HepG2 (cell line): ENCODE measurements around the gene TMEM218. TPM values are rescaled to one million over a fixed set of nuclear protein-coding genes. Genes with fewer than 3 reads are reported as not detected.
A peak's percentile ranks its signal among the peaks of the same experiment; 100 is the strongest.

Experiments used
- ATAC-seq: fragments of 200-7000 bp; cut with Tn5 transposase; 3 replicates; pipeline ENCODE4 v1.9.1; 2020; ENCODE audit warnings: mild to moderate bottlenecking, moderate library complexity
- BruUV-seq: library from RNA; stranded (reverse); fragments of 400-500 nt; replicated peaks from 2 replicates; lab custom pipeline; 2021; lab: Mats Ljungman, UMichigan
- CTCF ChIA-PET: fragments of 300-600 bp; formaldehyde crosslinking; extraction: SDS; loops from one replicate; lab custom pipeline; 2021; ENCODE audit warnings: low total read pairs, inconsistent platforms, low intra/inter-chr PET ratio; lab: Yijun Ruan, JAX
- POLR2A ChIA-PET: fragments of 350-600 bp; sonication (Branson Sonifier 250); formaldehyde crosslinking; loops from one replicate; lab custom pipeline; 2020; ENCODE audit warnings: antibody characterized with exemption, inconsistent platforms; lab: Yijun Ruan, JAX
- DNase-seq: peaks from one replicate; pipeline ENCODE4 v3.0.0-alpha.2; 2015; ENCODE audit warnings: low spot score
- FAIRE-seq: peaks from 3 replicates; lab custom pipeline; 2011; peaks lifted over from hg19 to GRCh38; lab: Jason Lieb, UNC
- H2AFZ ChIP-seq: one replicate; pipeline ENCODE4 v1.6.1; 2011; ENCODE audit warnings: low read length, inconsistent platforms
- H3K27ac ChIP-seq: fragments of 300-600 bp; 3 replicates; pipeline ENCODE4 v1.8.0; 2011; ENCODE audit warnings: mixed run types, mild to moderate bottlenecking, mixed read lengths, low read length, inconsistent platforms; ENCODE audit not compliant: insufficient read depth; ENCODE audit errors: extremely low read length
- H3K27me3 ChIP-seq, 2 experiments: fragments of 200-600 bp in 1 of 2; 2 replicates in 1 of 2; 3 replicates in 1 of 2; pipeline versions ENCODE4 v1.6.0 to v1.8.0; 2011; ENCODE audit warnings: low read length in 2 of 2, mild to moderate bottlenecking in 2 of 2, moderate library complexity in 2 of 2, inconsistent platforms in 1 of 2; ENCODE audit not compliant: insufficient read depth in 2 of 2, control insufficient read depth in 1 of 2
- H3K36me3 ChIP-seq, 2 experiments: fragments of 200-600 bp in 1 of 2; replicated peaks in 1 of 2; 2 replicates in 1 of 2; 3 replicates in 1 of 2; pipeline versions ENCODE4 v1.5.1 to v1.8.0; 2011; ENCODE audit warnings: low read length in 2 of 2, inconsistent platforms in 1 of 2; ENCODE audit not compliant: insufficient read depth in 2 of 2, control insufficient read depth in 1 of 2
- H3K4me1 ChIP-seq: 2 replicates; pipeline ENCODE4 v1.5.1; 2012; ENCODE audit warnings: low read length, inconsistent platforms; ENCODE audit not compliant: insufficient read depth
- H3K4me2 ChIP-seq: 2 replicates; pipeline ENCODE4 v1.6.0; 2011; ENCODE audit warnings: low read depth, low read length, inconsistent platforms
- H3K4me3 ChIP-seq, 3 experiments: fragments of 200-600 bp in 1 of 3; sonication (generic), shearing (Covaris generic) in 1 of 3; replicated peaks in 1 of 3; 2 replicates each; pipeline ENCODE4 v1.5.1; 2011 to 2016; ENCODE audit warnings: low read length in 3 of 3, inconsistent platforms in 2 of 3, low read depth in 2 of 3, mild to moderate bottlenecking in 2 of 3, control low read depth in 1 of 3, mixed read lengths in 1 of 3; ENCODE audit not compliant: insufficient read depth in 1 of 3
- H3K79me2 ChIP-seq: one replicate; pipeline ENCODE4 v1.6.1; 2011; ENCODE audit warnings: low read length, inconsistent platforms; ENCODE audit not compliant: insufficient read depth
- H3K9ac ChIP-seq: 2 replicates; pipeline ENCODE4 v1.6.0; 2011; ENCODE audit warnings: mild to moderate bottlenecking, low read depth, low read length, inconsistent platforms; ENCODE audit not compliant: insufficient read depth
- H3K9me3 ChIP-seq: 2 replicates; pipeline ENCODE4 v1.5.1; 2012; ENCODE audit warnings: mild to moderate bottlenecking, low read length
- H4K20me1 ChIP-seq: 2 replicates; pipeline ENCODE4 v1.6.0; 2011; ENCODE audit warnings: inconsistent platforms, mild to moderate bottlenecking, low read length, moderate library complexity; ENCODE audit not compliant: insufficient read depth
- RBFOX2 ChIP-seq: fragments of 200-400 bp; formaldehyde crosslinking; IDR thresholded peaks from 2 replicates; pipeline ENCODE4 v1.6.1; 2017; ENCODE audit warnings: low read depth, mild to moderate bottlenecking, low read length
- STAG1 ChIP-seq: sonication (generic); formaldehyde crosslinking; IDR thresholded peaks from 2 replicates; pipeline ENCODE4 v1.4.0; 2020; ENCODE audit warnings: missing genetic modification reagents
- WGBS: methylation state at CpG from one replicate; pipeline ENCODE4 v1.1.6; 2017; ENCODE audit warnings: low lambda C conversion rate; 5-methylcytosine and 5-hydroxymethylcytosine counted together
- in situ Hi-C: cut with HindIII; loops from 2 replicates; pipeline ENCODE4 v1.10.0; 2017; ENCODE audit warnings: low pct_unique_long_range_greater_than_20kb; ENCODE audit not compliant: extremely low pct_ligation_motif_present
- intact Hi-C: fragments of 100-400 bp; cut with micrococcal nuclease; formaldehyde crosslinking; loops from one replicate; pipeline ENCODE4 v1.10.0; 2022; ENCODE audit not compliant: unreplicated experiment
- polyA plus RNA-seq, 8 experiments: library from polyadenylated mRNA; depleted of rRNA in 3 of 8; stranded (reverse) in 7 of 8; unstranded in 1 of 8; fragments of >200 nt; fragmentation: Illumina TruSeq in 4 of 8; extraction: Trizol in 4 of 8; gene quantifications; 2 replicates each; pipeline versions ENCODE4 v1.2.1 to v1.2.3, GENCODE V29; 2011 to 2016; ENCODE audit warnings: low read depth in 4 of 8, missing spikeins in 1 of 8, mixed read lengths in 1 of 8; ENCODE audit not compliant: insufficient read depth in 1 of 8
- total RNA-seq, 5 experiments: library from RNA; depleted of rRNA; stranded (reverse); fragments of >200 nt; fragmentation: Illumina TruSeq; extraction: Trizol; gene quantifications; 2 replicates each; pipeline ENCODE4 v1.2.3, GENCODE V29; 2016; ENCODE audit warnings: low read depth in 1 of 5
- TF ChIP-seq, protein P1 (sequence below): IDR thresholded peaks from 2 replicates; pipeline ENCODE4 v1.6.1; 2016; ENCODE audit warnings: low read depth, control low read depth
- TF ChIP-seq, protein P2 (sequence below): sonication (generic); formaldehyde crosslinking; IDR thresholded peaks from 2 replicates; pipeline ENCODE4 v1.5.0; 2020; ENCODE audit warnings: mild to moderate bottlenecking, missing genetic modification reagents, moderate library complexity

Gene TMEM218
- total and polyA plus RNA-seq, 2 of the 13 experiments (the other 11 are each of a cell fraction or from before 2014, with no cell fraction given): 11.8 to 14.0 TPM

DNA sequence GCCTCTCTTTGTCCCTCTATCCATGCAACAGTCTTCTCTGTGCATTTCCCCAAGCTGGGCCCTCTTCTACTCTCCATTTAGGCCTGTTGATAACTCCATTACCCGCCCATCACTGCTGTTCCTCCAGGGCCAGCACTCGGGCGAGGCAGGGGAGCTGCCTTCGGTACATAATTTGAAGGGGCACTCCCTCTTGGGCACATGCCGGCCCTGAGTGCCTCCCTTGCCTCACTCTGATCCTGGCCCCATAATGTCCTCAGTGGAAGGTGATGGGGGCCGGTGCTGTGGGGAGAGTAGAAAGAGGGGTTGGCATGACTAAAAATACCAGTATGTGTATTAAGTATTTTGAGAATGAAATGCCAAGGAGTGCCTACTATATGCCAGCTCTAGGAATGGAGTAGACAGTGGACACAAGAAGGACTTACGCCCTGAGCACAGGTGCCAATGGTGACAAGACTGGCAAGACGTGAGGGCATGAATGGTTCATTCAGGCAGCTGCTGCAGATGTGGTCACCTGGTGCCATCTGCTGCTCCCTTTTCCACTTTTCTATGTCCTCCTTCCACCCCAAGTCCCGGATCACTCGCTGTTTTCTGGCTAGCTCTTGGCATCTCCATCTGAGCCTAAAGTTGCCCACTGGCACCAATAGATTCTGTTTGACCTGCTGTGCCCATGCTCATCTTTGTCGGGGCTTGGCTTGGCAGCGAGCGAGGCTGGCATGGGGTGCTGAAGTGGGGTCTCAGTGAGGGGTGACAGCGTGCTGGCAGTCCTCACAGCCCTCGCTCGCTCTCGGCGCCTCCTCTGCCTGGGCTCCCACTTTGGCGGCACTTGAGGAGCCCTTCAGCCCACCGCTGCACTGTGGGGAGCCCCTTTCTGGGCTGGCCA lies 22.6 kb downstream of the TMEM218 start:
- Histone ChIP-seq H3K27ac (no peak overlapping the region), H3K9me3 (no peaks in the 10 kb centered on the region), H2AFZ (no peak overlapping the region), H3K4me3 (no peak overlapping the region), H3K36me3 (no peaks in the 10 kb centered on the region), H3K4me2 (no peak overlapping the region), H4K20me1 (no peaks in the 10 kb centered on the region), H3K79me2 (no peaks in the 10 kb centered on the region), H3K27me3 (no peaks in the 10 kb centered on the region), H3K9ac (no peak overlapping the region), H3K4me1 (peaks cover 19% of the 10 kb centered on the region)
- 84% methylated on average over 10 of the region's 20 CpGs for WGBS
- DNase-seq (no peak), ATAC-seq (no peak), FAIRE-seq (no peak)
- no TSS peak for BruUV-seq
- intact Hi-C loops: no loop called here
- peak; percentile 49 for TF ChIP-seq STAG1 (CRISPR knock-in tag)
- TF ChIP-seq, protein P1, sequence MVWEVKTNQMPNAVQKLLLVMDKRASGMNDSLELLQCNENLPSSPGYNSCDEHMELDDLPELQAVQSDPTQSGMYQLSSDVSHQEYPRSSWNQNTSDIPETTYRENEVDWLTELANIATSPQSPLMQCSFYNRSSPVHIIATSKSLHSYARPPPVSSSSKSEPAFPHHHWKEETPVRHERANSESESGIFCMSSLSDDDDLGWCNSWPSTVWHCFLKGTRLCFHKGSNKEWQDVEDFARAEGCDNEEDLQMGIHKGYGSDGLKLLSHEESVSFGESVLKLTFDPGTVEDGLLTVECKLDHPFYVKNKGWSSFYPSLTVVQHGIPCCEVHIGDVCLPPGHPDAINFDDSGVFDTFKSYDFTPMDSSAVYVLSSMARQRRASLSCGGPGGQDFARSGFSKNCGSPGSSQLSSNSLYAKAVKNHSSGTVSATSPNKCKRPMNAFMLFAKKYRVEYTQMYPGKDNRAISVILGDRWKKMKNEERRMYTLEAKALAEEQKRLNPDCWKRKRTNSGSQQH (CRISPR knock-in tag): no peak
- TF ChIP-seq RBFOX2: no peak
- TF ChIP-seq, protein P2, sequence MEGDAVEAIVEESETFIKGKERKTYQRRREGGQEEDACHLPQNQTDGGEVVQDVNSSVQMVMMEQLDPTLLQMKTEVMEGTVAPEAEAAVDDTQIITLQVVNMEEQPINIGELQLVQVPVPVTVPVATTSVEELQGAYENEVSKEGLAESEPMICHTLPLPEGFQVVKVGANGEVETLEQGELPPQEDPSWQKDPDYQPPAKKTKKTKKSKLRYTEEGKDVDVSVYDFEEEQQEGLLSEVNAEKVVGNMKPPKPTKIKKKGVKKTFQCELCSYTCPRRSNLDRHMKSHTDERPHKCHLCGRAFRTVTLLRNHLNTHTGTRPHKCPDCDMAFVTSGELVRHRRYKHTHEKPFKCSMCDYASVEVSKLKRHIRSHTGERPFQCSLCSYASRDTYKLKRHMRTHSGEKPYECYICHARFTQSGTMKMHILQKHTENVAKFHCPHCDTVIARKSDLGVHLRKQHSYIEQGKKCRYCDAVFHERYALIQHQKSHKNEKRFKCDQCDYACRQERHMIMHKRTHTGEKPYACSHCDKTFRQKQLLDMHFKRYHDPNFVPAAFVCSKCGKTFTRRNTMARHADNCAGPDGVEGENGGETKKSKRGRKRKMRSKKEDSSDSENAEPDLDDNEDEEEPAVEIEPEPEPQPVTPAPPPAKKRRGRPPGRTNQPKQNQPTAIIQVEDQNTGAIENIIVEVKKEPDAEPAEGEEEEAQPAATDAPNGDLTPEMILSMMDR: peak; percentile 31
- TF ChIP-seq, all 625 proteins: peak for 2
- ChIA-PET POLR2A (no interaction called here), CTCF (no interaction called here)
- in situ Hi-C loops: no loop called here
